CD4-positive, alpha-beta T cell treated with Interferon alpha-2 for 1 hour (primary cell): ENCODE measurements around the gene GPR39.

Experiments
- DNase-seq, 2 donors: peaks; one replicate each; pipeline ENCODE4 v3.0.0-alpha.2; 2020 to 2022

Gene GPR39

GRCh38 chr2:132646540-132647108 is 230.0 kb downstream of the GPR39 start:
- no peak for DNase-seq

GRCh38 chr2:132651115-132652045 is 234.8 kb downstream of the GPR39 start:
- no peak for DNase-seq

GRCh38 chr2:132652474-132652873 is 235.9 kb downstream of the GPR39 start:
- no peak for DNase-seq

- DNase-seq: no peak
These were observed 237.7 kb downstream of the GPR39 start for GRCh38 chr2:132654335-132654734.

- DNase-seq: no peak
These were observed 238.4 kb downstream of the GPR39 start for GRCh38 chr2:132654968-132655367.

GRCh38 chr2:132656266-132656975 is 239.8 kb downstream of the GPR39 start:
- no peak for DNase-seq

- DNase-seq: no peak
These were observed 242.7 kb downstream of the GPR39 start for GRCh38 chr2:132659331-132659730.

GRCh38 chr2:132662732-132663131 is 246.1 kb downstream of the GPR39 start:
- DNase-seq: no peak

GRCh38 chr2:132664096-132664495 is 247.5 kb downstream of the GPR39 start:
- DNase-seq: no peak

- no peak for DNase-seq
These were observed 249.0 kb downstream of the GPR39 start for GRCh38 chr2:132665401-132666140.

GRCh38 chr2:132667706-132668105 is 251.1 kb downstream of the GPR39 start:
- no peak for DNase-seq

- DNase-seq: no peak
These were observed 251.7 kb downstream of the GPR39 start for GRCh38 chr2:132668189-132668823.

GRCh38 chr2:132668987-132669907 is 252.6 kb downstream of the GPR39 start:
- DNase-seq: no peak

- DNase-seq: no peak
These were observed 253.4 kb downstream of the GPR39 start, which contains the start of gene LYPD1 for GRCh38 chr2:132669908-132670495. Gene LYPD1, minus strand, starts transcription at chr2:132670205. Its CDS starts 273 bp downstream, at chr2:132669932.

GRCh38 chr2:132670496-132671150 is 254.0 kb downstream of the GPR39 start:
- no peak for DNase-seq

- DNase-seq: no peak
These were observed 254.7 kb downstream of the GPR39 start for GRCh38 chr2:132671151-132671835.

- no peak for DNase-seq
These were observed 260.4 kb downstream of the GPR39 start for GRCh38 chr2:132676999-132677398.

GRCh38 chr2:132677661-132678060 is 261.1 kb downstream of the GPR39 start:
- no peak for DNase-seq

GRCh38 chr2:132678483-132678882 is 261.9 kb downstream of the GPR39 start:
- DNase-seq: no peak

- DNase-seq: no peak
These were observed 263.9 kb downstream of the GPR39 start for GRCh38 chr2:132680544-132680943.
